ENCODE measurements around the gene DESI1. TPM values are rescaled to one million over a fixed set of nuclear protein-coding genes. Genes with fewer than 3 reads are reported as not detected.
A peak's percentile ranks its signal among the peaks of the same experiment; 100 is the strongest.

The DESI1 gene
- total RNA-seq, 1 donor from 2014 or later: 29.8 TPM

DNA sequence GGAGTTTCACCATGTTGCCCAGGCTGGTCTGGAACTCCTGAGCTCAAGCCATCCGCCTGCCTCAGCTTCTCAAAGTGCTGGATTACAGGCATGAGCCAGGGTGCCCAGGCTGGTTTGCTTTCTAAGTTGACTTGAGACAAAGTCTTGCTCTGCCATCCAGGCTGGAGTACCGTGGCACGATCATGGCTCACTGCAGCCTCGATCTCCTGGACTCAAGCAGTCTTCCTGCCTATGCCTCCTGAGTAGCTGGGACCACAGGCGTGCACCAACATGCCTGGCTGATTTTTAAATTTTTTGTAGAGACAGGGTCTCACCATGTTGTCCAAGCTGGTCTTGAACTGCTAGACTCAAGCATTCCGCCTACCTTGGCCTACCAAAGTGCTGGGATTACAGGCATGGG, 36.9 kb upstream of the DESI1 start:
- Mint-ChIP-seq H3K9me3 (ENCODE audit: low read depth) (no peaks in the 10 kb centered on the region), H3K4me3 (ENCODE audit: unreplicated experiment) (no peak overlapping the region), H3K27me3 (ENCODE audit: low read depth) (no peaks in the 10 kb centered on the region), H3K27ac (ENCODE audit: unreplicated experiment) (no peak overlapping the region), H3K36me3 (ENCODE audit: low read depth) (peaks cover 42% of the 10 kb centered on the region), H3K4me1 (ENCODE audit: low read depth) (no peaks in the 10 kb centered on the region)
- TF ChIP-seq CTCF (IDR thresholded peaks at IDR 0.05): no peak
- peak; percentile 37 for DNase-seq (ENCODE audit: low spot score)

DNA sequence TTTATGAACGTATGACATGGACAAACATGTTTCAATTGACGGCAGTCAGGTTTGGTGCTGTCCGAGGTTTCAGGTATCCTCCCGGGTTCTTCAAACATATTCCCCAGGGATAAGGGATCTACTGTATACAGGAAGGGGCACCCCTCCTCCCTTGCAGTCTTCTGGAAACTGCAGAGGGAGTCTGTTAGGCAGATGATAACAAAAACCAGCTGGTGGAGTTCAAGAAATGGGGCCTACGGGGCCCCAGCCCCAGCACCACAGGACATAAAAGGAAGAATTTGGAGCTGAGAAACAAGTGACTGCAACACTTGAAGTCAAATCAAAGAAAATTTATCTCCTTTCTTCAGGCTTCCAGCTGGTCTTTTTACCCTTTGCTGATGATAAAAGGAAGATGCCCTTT, 35.7 kb upstream of the DESI1 start:
- Mint-ChIP-seq H3K4me3 (ENCODE audit: unreplicated experiment) (no peak overlapping the region), H3K36me3 (ENCODE audit: low read depth) (peaks cover 42% of the 10 kb centered on the region), H3K4me1 (ENCODE audit: low read depth) (no peaks in the 10 kb centered on the region), H3K27ac (ENCODE audit: unreplicated experiment) (no peak overlapping the region), H3K9me3 (ENCODE audit: low read depth) (no peaks in the 10 kb centered on the region), H3K27me3 (ENCODE audit: low read depth) (no peaks in the 10 kb centered on the region)
- no peak for DNase-seq (ENCODE audit: low spot score)
- TF ChIP-seq CTCF (IDR thresholded peaks at IDR 0.05): no peak

DNA sequence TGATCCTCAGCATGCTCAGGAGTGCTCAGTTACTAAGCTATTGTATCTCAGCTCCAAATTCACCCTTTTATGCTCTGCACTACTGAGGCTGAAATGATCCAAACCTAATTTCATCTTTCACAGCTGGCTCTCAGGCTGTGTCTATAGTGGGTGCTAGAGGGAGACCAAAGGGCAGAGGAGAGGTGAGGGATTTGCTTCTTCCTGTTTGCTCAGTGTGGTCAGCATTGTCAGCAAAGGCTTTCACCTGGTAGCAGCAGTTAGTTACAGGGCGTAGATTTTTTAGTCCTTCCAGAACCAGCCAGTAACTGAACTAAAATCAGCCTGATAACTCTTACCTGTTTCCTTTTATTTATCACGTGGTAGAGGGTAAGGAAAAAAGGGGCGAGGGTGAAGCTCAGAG, 33.5 kb upstream of the DESI1 start:
- Mint-ChIP-seq H3K4me1 (ENCODE audit: low read depth) (no peaks in the 10 kb centered on the region), H3K36me3 (ENCODE audit: low read depth) (peaks cover 36% of the 10 kb centered on the region), H3K4me3 (ENCODE audit: unreplicated experiment) (no peak overlapping the region), H3K27ac (ENCODE audit: unreplicated experiment) (no peak overlapping the region), H3K27me3 (ENCODE audit: low read depth) (no peaks in the 10 kb centered on the region), H3K9me3 (ENCODE audit: low read depth) (no peaks in the 10 kb centered on the region)
- no peak for DNase-seq (ENCODE audit: low spot score)
- no peak for TF ChIP-seq CTCF (IDR thresholded peaks at IDR 0.05)

DNA sequence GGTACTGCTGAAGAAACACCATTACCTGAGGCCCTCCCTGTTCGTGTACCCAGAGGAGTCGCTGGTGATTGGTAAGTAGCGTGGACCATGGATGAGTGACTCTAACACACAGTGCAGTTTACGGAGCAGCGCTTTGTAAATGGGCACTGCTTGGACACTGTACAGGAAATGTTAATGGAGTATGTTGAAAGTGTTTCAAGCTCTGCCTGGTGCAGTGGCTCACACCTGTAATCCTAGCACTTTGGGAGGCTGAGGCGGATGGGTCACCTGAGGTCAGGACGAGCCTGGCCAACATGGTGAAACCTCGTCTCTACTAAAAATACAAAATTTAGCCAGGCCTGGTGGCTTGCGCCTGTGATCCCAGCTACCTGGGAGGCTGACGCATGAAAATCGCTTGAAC, 30.0 kb upstream of the DESI1 start:
- Mint-ChIP-seq H3K36me3 (ENCODE audit: low read depth) (peaks cover 29% of the 10 kb centered on the region), H3K27me3 (ENCODE audit: low read depth) (no peaks in the 10 kb centered on the region), H3K4me1 (ENCODE audit: low read depth) (no peaks in the 10 kb centered on the region), H3K27ac (ENCODE audit: unreplicated experiment) (no peak overlapping the region), H3K9me3 (ENCODE audit: low read depth) (no peaks in the 10 kb centered on the region), H3K4me3 (ENCODE audit: unreplicated experiment) (no peak overlapping the region)
- DNase-seq (ENCODE audit: low spot score): no peak
- no peak for TF ChIP-seq CTCF (IDR thresholded peaks at IDR 0.05)

GRCh38 chr22:41650229-41650628, 29.4 kb upstream of the DESI1 start:
- Mint-ChIP-seq H3K4me1 (ENCODE audit: low read depth) (no peaks in the 10 kb centered on the region), H3K36me3 (ENCODE audit: low read depth) (peaks cover 27% of the 10 kb centered on the region), H3K9me3 (ENCODE audit: low read depth) (no peaks in the 10 kb centered on the region), H3K27me3 (ENCODE audit: low read depth) (no peaks in the 10 kb centered on the region), H3K4me3 (ENCODE audit: unreplicated experiment) (no peak overlapping the region), H3K27ac (ENCODE audit: unreplicated experiment) (no peak overlapping the region)
- TF ChIP-seq CTCF (IDR thresholded peaks at IDR 0.05): no peak
- no peak for DNase-seq (ENCODE audit: low spot score)
